Measurements from ENCODE around the gene INSYN2B.
"Not testable (repeated sequence)": the region's sequence is repeated elsewhere in the genome, so short reads cannot be mapped to it uniquely, and the experiment has no call there.

Gene INSYN2B

DNA sequence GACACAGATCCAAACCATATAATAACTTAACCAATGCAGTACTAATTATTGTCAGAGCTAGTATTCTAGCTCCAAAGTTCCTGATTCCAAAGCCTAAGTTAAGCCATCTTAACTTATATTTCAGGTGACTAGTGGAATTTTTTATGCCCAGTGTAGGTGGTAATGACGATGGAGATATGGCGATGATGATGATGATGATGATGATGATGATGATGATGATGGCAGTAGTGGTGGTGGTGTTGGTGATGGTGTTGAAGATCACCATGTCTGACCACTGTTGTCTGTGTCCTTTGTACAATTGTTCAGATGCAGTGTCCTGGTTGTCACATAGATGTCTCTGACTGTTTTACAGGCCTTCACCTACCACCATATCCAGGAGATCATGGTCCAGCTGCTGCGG lies 139.9 kb downstream of the INSYN2B start:
- DNase-seq, result no peak

DNA sequence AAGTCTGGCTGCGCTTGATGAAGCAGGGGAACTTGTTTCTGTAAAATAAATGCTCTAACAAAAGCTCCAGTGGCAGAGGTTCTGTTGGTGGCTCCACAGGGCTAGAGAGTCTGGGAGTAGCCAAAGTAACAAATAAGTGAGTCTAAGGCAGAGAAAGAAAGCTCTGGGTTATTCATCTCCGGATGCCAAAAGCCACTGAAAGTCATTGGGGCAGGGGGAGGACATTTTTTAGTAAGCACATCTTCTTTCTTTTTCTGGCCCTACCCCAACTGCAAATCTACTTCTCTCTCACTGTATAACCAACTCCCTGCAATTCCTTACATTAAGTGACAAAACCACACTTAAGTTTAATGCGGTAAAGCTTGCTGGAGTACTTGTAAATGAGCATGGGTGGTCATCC lies 141.6 kb downstream of the INSYN2B start:
- no peak for DNase-seq

DNA sequence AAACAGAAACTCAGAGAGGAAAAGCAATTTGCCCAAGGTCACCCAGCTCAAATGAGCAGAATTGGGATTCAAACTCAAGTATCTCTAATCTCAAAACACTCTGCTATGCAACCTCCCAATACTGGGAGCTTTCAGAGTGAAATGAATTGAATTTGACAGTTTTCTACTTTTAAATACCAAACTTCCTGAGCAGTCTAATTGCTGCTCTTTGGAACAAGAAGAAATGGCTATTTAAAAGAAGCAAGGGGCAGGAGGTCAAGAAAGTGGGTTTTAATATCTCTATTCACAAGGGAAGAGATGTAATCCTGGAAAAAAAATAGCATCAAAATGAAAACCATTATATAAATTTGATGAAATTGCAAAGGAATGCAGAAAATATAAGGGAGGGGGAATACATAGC lies 142.6 kb downstream of the INSYN2B start:
- no peak for DNase-seq

DNA sequence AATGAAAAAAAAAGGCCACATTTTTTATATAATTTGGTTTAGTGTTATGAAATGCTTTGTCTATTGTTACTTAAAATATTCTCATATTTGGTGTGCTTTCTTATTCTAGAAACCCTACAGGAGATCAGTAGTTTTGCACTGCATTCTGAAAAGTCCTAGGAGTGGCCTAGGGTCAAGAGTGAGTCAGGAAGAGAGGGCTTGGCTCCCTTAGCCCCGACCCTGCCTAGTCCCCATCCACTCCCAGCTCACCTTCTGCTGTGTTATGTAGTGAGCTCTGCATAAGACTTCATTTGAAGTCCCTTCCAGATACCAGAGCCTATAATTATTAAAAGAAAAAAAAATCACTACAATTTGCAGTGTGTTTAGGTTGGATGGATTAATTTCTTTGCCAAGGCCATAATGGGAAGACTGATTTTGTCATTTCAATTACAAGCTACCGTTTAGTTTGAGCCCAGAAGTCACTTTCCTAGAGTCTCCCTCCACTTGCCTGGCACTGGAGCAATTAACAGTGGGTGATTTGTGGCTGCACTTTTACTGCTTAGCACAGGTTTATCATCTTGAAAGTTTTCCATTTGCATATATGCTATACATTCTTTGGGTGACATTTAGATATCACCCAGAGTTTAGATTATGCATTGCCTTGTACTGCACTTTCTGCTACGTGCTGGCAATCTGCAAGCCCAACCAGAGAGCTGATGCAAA lies 143.3 kb downstream of the INSYN2B start:
- DNase-seq, result no peak

GRCh38 chr5:169834540-169834939 lies 145.8 kb downstream of the INSYN2B start:
- not testable (repeated sequence) for DNase-seq

DNA sequence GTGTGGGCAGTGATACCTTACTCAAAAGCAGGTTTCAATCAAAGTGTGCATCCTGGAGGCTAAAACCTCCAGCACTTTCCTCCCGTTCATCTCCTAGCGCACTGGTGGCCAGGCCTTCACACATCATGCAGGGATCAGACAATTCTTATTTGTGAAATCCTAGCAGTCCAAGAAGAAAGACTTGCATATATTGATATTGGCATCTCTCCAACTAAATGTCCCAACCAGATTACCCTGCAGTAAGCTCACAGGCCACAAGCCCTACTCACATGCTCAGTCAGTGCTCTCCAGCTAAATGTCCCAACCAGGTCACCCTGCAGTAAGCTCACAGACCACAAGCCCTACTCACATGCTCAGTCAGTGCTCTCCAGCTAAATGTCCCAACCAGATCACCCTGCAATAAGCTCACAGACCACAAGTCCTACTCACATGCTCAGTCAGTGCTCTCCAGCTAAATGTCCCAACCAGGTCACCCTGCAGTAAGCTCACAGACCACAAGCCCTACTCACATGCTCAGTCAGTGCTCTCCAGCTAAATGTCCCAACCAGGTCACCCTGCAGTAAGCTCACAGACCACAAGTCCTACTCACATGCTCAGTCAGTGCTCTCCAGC lies 146.5 kb downstream of the INSYN2B start:
- DNase-seq, result not testable (repeated sequence)

- no peak for DNase-seq
Observed at GRCh38 chr5:169832845-169833244, 147.4 kb downstream of the INSYN2B start.

DNA sequence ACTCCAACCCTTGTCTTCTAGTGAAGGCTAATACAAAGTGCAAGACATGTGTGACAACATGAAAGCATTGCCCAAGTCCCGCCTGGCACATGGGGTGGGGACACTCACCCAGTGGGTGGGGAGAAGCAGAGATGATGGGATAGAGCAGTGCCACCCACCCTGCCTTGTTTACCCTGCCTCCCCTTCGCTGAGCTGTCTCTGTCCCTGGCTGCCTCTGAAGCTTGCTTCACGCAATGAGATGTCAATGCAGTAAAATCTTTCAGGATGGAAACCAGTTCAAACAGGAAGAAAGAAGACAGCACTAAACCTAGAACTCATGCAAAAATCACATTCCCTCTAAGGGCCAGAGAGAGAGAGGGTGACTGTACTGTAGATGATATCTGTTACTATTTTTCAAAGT lies 148.0 kb downstream of the INSYN2B start:
- DNase-seq, result no peak

DNA sequence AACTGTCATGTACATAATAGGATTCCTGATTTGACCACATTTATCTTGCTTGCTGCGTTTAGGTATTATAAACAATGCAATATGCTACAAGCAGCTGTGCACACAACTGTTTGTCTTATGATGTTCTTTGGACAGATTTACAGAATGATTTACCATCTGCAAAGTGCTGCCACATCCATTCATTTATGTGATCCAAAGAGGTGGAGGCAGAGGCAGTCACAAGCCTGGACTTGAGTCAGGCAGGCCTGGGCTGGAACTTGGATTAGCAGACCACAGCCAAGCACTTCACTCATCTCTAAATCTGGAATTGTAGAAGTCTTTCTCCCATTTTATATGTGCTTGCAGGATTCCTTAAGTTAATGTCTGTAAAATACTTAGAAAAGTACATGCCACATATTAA lies 149.0 kb downstream of the INSYN2B start:
- peak; percentile 78 for DNase-seq

DNA sequence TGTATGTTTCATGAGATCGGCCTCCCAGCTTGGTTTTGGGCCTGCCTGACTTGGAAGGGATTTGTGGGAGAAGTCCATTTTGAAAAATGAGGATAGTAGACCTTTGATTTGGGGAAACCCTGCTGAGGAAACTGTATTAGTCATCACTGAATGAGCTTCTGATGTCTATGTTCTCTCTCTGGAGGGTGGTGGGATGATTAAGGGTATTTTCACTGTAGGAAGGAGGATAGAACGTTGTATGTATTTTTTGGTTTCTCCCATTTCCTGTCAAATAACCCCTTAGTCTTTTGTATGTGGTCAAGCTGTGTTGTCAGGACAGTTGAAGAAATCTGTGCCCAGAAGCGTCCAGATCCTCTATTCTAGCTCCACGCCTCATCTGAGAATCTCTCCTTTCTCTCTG lies 151.9 kb downstream of the INSYN2B start:
- no peak for DNase-seq

GRCh38 chr5:169827769-169828168 lies 152.5 kb downstream of the INSYN2B start:
- no peak for DNase-seq

GRCh38 chr5:169826618-169827017 lies 153.7 kb downstream of the INSYN2B start:
- no peak for DNase-seq

DNA sequence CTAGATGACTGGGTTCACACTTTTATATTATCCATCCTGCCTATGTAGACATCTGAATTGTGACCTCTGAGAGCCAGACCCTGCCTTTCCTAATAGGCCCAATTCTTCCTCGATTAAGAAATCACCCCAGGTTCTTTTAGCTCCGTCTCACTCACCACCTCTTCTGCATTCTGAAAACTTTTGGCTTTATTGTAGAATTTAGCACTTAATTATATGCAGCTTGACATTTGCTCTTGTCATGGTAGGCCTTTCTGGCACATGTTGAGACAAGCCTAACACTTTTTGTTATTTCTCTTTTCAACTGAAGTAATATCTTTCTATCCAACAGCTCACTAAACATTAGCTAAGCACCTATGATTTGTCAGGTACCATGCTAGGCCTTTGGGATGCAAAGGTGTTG lies 163.3 kb downstream of the INSYN2B start:
- DNase-seq, result peak; percentile 15

DNA sequence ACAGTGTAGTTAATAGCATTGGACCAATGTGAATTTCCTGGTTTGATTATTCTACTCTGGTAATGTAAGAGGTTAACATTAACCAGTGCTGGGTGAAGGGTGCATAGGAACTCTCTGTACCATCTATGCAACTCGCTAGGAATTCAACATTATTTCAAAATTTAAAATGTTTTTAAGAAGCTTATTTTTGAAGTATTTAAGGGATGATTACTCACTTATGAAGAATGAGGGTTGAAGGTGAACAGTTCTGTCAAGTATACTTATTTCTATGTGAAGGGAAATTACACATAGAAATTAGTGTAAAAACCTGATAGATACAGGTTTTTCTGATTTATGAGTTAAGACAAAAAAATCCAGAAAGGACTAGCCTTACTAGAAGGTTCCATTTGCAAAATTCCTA lies 165.8 kb downstream of the INSYN2B start:
- DNase-seq, result no peak
